Stimulated activated CD8-positive, alpha-beta memory T cell treated with anti-CD3 and anti-CD28 coated beads, Interleukin-12 subunit alpha, Interleukin-12 subunit beta, amount 100 ng/mL, for 4 hours (primary cell): ENCODE data around the gene APMAP.

ENCODE experiments used
- DNase-seq: peaks from one replicate; pipeline ENCODE4 v3.0.0-alpha.2; 2020; ENCODE audit warnings: low read depth

APMAP gene, protein sequence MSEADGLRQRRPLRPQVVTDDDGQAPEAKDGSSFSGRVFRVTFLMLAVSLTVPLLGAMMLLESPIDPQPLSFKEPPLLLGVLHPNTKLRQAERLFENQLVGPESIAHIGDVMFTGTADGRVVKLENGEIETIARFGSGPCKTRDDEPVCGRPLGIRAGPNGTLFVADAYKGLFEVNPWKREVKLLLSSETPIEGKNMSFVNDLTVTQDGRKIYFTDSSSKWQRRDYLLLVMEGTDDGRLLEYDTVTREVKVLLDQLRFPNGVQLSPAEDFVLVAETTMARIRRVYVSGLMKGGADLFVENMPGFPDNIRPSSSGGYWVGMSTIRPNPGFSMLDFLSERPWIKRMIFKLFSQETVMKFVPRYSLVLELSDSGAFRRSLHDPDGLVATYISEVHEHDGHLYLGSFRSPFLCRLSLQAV

DNA sequence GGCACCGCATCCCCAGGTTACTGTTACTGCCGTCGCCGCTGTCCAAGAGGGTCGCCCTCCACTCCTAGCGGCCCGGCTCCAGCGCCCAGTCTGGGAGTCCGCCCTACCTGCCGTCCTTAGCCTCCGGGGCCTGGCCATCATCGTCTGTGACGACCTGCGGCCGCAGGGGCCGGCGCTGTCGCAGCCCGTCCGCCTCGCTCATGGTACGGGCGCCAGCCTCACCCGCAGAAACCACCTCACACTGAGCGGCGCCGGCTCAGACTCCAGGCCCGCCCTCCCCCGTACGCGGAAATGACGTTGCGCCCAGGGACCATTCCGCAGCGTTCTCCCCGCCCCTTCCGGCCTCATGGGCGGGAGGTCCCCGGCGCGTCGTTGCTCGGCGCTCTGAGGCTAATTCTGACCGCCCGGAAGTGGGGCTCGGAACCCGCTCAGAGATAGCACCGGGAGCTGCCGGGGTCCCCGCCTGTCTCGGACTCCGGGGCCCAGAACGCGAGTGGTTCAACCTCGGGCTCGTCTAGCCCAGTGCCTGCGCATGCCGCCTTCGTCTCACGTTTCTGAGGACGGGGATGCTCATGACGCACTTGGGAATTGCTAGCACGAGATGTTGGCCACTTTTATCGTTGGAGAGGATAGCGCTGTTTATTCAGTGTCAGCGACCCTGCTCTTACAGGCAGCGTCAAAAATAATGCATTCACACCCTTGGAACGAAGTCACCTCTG, at the start of gene APMAP:
Gene APMAP, minus strand, starts transcription at position 265 of the 719 bp plus-strand sequence. Its CDS starts 63 bp downstream, at position 202.
- DNase-seq: peak; percentile 95

DNA sequence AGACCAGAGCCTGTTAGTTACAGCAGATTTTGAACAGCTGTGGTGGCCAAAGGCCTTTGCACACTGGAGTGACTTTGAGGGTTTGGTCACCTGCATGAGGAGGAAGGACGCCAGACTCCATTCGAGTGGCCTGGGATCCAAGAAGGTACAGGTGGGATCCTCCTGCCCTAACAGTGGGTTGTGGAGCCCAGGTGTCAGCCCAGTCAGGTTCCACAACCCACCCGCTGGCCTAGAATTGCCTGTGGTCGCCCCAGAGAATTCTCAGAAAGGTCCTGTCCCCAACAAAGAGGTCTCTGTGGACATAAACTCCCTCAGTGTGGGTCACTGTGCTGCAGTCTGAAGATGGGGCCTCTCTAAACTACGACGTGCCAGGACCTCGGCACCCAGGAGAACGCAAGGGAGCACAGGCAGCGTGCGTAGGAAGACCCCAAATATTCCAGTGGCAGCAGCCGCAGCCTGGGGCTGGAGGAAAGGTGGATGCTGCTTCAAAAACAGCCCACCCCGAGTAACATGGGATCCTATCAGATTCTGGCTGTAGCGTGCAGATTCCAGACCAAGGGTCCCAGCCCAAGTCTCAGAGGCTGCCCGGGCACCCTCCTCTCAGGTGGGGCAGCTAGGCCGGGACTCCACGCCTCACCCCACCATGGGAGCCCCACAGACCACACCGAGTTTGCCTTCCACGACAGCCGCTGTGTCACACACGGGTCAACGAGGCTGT, 49.4 kb upstream of the APMAP start:
- DNase-seq: no peak

DNA sequence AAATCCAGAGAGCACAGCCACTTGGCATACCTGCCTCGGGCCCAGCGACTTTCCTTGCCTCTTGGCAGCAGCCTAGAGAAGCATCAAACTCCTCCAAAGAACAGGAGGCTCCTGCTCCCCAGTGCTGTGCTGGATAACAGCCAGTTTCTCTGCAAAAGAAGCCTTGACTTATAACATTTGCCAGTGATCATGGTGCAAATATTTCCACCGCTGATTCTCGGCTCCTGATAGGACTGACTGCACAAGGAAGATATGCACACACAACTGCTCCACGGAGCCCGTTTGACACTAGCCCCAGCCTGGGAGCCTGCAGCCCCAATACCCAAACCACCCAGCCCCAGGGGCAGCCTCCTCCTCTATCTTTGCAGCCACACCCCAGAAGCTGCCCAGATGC, 47.9 kb upstream of the APMAP start:
- no peak for DNase-seq

DNA sequence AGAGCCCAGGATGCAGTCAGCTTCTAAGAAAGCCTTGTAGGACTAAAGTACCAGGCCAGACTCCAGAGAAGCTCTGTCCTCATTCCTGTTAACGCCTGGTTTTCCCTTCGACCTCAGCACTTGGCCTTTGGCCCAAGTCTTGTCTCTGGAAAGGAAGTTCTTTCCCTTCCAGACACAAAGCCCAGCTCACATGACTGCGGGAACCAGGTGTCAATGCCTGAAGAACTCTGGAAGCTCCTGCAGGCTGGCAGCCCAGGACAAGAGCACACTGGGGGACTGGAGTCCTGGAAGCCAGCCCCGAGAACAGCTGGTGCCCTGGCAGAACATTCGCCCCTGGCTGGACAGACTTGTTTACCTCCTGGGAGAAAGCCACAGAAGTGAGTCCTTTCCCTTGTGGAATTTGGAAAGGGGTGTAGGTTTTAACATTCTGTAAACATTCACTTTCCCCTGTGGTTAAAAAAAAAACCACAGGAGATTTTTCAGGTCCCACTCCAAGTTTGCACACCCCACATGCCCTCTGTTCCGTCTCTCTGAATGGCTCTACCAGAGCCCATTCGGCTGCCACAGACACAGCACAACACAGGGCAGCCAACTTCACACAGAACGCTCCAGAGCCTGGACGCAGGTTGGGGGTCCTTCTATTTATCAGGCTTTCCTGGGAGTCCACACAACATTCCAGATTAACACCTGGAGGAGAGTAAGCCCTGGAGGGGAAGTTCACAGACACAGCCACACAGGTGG, 47.3 kb upstream of the APMAP start:
- no peak for DNase-seq

DNA sequence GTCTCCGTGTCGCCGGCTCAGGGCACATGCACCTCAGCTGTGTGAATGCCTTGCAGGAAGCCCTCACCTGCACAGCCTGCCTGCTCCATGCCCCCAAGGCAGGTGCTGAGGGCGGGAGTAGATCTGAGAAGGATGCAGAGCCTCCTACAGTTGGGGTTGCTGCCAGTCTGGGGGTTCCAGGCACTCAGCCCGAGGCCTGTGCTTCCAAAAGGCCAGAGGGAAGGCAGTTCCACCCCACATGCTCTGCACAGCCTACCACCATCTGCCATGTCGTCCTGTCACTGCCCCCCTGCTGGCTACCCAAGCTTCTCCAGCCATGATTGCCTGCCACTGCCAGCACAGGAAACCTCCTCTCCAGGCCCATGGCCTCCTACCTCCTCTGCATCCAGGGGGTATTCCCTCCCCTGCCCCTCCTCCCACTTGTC, 46.1 kb upstream of the APMAP start:
- DNase-seq: no peak

DNA sequence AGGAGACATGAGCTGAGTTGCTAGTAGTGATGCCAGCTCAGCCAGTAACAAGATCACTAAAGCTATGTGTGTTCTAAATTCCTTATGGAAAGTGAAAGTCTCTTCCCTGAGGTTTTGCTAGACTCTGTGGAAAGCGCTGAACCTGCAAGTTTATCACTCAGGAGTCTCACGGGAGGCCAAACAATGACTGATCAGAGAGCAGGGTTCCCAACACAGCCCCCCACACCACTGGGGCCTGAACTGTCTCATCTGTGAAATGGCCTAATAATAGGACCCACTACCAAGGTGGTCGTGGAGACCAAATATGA, 45.5 kb upstream of the APMAP start:
- DNase-seq: no peak

DNA sequence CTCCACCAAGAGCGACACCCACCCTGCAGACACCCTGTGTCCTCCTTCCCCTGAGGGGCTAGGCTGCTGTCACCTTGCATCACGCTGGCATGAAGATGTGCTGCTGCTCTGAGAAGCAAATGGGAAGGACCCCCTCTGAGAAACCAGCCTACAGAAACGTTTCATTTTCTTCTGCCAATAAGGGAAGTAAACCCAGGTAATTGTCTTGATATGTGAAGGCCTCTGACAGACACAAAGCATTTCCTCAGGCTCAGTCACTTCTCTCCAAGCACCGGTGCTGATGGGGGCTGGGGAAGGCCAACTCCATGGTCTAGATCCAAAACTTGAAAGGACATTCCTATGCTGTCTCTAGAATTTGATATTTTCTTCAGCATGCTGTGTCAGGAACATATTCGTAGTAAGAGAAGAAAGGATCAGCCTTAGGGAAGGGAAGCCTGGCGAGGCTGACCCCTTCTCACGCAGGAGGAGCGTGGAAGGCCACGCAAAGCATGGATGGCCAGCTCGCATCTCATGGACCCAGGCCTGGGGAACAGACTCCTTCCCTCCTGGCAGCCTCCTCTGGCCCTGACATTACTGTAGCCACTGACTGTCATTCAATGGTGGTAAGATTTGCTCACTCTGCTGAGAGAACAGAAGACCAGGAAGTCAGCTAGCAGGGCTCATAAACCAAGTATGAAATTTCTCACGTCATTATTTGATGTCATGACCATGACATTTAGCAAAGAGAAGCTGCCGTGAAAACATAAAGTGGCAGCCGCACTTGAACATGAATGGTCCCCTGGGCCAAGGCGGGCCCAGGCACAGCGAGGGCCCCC, 44.9 kb upstream of the APMAP start:
- DNase-seq: no peak

DNA sequence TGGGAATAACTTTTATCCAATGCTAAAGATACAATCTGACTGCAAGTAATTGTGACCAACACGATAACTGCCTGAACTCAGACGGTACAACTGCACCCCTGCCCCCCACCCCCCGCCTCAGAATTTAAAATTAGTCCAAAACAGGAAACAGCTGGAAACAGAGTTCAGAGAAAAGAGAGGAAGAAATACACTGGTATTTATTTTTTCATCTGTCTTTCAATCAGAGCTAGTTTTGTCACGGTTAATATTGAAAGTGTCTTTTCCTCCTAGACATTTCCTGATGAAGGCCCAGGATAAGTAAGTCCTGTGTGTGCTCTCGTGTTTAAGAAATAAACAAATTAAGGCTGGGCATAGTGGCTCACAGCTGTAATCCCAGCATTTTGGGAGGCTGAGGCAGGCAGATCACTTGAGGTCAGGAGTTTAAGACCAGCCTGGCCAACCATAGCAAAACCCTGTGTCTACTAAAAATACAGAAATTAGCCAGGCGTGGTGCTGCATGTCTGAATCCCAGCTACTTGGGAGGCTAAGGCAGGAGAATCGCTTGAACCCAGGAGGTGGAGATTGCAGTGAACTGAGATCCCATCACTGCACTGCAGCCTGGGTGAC, 43.9 kb upstream of the APMAP start:
- no peak for DNase-seq

DNA sequence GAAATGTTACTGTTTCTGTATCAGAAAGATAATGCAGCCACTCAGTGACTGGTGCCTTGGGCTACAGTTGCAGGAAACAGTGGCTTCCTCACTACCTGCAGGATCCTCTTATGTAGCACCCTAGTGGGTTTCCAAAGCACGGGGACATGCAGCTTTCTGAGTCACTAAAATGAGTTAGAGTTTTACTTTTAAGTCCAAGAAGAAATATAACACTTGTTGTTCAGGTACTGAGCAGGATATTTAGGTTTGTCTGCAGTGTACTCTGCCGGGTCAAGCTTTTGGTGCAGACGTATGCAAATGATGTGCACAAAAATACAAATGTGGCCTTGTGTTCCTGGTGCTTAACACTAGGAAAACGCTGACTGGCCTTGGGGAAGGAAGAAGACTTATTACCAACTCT, 43.4 kb upstream of the APMAP start:
- DNase-seq: no peak

DNA sequence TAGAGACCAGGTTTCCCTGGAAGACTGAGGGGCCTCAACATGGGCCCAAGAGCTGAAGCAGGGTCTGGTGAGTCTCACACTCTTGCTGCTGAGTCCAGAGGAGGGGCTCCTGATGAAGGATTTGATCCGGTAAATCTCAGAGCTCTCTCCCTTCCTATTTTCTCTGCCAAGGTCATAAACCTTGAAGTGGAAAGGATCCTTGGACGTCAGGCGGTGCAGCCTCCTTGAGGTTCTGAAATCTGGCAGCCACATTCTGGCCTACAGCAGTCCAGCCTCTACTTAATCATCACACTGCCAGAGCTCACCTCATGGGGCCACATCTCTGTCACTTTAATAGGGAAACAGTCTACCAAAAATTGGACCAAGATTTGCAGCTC, 41.4 kb upstream of the APMAP start:
- DNase-seq: no peak

DNA sequence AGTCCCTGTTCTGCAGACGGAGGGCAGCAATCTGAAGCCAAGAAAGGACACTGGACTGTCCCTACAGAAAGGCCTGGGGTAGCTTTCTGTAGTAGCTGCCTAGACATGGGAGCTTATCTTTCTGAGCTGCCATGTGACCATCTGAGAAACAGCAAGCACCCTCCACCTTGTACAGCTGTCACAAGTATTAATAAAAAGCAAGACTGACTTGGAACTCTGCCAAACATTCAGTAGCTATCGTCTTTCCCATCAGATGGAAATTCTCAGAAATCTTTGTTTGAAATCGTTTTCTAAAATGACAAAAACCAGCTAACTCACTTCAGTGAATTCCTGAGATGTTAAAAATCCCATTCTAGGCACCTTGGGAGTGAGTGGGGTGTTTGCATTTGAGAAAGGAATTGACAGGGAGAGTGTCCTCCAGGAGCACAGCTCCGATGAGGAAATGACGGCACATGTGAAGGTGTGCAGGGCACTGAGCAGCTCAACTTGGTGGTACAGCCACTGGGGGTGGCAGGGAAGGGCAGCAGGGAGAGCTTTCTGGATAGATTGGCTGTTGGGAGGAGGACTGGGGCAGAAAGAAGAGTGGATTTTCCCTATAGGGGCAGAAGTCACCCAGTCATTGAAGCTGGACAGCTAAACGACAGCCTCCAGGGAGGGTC, 40.8 kb upstream of the APMAP start:
- no peak for DNase-seq

DNA sequence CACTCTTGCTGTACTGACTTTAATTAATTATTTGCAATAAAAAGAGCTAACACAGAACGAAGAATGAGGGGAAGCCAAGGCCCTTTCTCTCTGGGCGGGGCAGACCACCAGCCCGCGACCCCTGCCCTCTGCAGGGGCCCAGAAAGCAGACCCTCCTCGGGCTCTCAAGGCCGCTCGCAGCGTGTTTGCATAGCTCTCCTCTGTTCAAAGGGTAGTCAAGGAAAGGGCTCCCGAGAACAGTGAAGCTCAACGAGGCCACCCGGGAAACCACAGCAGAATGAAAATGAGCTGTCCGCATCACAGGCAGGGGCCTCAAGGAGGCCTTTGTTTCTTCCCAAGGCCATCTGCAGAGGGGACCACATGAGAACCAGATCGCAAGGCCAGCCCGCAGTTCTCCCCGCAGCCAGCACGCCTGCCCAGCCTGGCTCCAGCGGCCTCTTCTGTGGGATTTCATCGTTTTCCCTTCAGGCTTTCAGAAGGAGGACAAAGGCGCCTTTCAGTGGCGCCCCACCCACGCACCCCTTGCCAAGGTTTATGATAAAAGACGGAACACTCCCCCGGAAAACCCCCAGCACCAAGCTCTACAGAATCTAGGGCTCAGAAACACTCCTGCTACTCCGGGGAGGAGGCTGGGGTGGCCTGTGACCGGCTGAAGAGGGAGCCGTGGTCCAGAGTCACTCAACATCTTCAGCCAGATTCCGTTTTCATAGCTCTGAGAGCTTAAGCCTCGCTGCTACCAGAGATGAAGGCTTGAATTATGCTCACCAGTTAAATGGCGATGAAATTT, 40.1 kb upstream of the APMAP start:
- DNase-seq: no peak

DNA sequence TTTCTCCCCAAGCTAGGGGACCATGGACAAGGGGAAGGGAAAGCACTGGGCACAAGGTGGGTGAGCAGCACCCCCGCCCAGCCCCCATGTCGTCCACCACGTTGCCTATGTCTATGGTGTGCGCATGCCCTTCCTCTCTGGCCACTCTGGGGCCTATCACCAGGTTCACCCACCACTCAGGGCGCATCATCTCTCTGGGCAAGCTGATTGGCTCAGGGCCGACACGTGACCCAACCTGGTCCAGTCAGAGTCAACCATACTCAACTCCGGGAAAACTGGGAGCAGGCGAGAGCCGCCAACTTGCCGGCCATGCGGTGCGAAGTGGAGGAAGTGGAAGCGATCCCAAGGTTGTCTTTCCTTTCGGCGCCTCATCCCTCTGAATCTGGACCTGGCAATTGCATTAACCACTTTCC, 39.5 kb upstream of the APMAP start:
- no peak for DNase-seq

DNA sequence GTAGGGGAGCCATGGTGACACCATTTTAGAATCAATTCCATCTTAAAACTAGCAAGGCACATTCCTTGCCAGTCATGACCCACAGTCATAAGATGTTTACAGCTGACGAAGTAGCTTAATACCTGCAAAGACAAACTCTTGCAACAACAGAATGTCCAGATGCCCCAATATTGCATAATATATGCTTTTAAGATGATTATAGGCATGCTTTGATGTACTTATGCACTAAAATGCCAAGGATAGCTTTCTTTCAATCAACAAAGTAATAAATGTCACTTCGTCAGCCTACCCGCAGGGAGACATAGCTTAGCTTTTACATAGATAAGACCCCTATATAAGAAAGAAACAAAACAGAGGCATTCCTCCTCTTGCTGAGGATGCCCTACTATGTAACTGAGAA, 38.7 kb upstream of the APMAP start:
- DNase-seq: no peak

DNA sequence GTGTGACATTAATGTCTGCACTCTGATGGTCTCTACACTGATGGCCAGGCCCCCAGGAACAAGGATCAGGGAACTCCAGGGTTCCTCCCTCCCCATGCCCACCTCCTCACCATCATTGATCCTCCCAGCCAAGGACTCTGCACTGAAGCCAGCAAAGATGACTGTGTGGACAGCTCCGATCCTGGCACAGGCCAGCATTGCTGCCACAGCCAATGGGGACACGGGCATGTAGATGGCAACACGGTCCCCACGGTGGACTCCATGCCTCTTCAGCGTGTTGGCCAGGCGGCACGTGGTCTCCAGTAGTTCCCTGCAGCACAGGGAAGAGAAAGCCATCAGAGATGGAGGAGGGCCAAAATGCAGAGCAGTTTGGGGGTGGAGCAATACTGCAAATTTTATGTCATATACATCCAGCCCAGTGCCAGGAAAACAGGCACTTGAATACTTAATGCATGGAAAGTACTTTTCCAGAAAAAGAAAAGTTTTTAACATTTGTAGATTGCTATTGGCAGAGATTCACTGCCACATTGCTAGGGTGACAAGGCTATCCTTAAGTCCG, 38.2 kb upstream of the APMAP start:
- no peak for DNase-seq

DNA sequence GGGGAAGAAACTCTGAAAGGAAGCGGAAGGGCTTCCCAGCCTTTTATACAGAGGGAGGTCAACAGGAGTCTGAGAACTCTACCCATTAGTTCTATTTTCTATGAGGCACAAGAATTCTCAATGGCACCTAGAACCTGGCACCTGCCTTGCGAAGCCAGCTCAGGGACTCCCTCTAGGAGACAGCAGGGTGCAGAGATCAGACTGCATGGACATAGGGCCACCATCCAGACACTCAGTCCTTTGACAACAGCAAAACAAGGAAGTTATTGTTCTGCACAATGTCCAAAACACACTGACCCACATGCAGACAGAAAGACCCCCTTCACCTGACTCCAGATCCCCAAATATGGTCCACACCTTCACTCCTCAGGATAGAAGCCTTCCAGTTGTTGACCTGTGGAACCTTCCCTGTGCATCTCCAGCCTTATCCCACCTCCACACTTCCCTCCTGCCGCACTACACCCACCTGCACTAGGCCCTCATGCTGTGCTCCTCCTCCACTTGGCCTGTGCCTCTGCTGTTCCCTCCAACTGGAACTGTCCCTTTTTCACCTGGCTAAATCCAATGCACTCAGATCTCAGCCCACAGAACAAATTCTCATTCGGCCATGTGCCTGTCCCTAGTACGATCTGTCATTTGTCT, 37.6 kb upstream of the APMAP start:
- no peak for DNase-seq

DNA sequence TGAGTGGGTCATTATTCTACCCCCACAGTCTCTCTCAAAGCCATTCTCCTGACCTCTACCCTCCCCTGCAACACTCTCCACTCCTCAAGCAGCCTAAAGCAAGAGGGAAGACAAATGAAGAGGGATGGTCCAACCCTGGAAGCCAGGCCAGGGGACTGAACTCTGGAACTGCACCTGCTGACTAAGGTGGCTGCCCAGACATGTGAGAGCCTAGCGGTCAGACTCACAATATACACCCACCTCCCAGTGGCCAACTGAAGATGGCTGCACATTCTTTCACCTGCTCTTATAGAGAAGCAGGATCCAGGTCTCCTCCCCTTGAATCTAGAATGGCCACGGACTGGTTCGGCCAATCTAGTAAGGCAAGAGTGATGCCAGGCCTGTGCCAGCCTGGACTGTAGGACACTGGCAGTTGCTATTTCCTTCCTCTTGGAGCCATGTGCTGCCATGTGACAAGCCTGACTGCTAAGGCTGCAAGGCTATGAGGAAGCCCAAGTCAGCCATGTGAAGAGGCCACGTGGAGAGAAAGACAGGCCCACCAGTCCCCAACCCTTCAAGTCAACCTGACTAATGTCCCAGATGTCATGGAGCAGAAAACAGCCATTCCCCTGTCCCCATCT, 33.5 kb upstream of the APMAP start:
- DNase-seq: no peak

DNA sequence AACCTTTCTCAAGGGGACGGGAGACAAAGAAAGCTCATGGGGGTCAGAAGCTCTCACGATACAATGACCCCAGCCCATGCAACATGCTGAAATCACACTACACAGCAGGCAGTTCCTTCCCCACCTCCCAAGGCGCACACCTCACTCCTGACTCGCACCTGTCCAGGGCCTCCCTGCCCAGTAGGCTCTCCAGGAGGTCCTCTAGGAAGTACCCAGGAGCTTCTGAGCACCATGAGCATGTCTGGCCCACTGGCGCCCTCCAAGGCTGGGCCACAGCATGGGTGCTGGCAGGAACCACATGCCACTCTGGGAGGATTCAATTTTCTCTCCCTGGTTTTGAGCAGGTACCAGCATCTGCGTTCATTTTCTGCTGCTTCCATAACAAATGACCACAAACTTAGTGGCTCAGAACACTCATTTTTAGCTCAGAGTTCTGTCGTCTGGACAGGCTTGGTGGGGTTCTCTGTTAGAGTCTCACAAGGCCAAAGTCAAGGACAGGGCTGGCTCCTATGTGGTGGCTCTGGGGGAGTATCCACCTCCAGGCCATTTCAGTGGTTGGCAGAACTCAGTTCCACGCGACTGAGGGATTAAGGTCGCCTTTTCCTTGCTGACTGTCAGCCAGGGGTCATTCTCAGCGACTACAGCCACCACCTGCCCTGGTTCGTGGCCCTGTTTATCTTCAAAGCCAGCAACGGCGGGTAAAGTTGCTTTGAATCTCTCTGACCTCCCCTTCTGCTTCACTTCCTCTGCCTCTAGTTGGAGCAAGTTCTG, 32.7 kb upstream of the APMAP start:
- DNase-seq: no peak
